GM18867 (cell line): Measurements from ENCODE around the gene CAPN2.

Experiments
- ATAC-seq: cut with Tn5 transposase; IDR thresholded peaks from one replicate; pipeline ENCODE4 v1.9.1; 2021; ENCODE audit warnings: mild to moderate bottlenecking, moderate library complexity; ENCODE audit not compliant: unreplicated experiment

Gene CAPN2

DNA sequence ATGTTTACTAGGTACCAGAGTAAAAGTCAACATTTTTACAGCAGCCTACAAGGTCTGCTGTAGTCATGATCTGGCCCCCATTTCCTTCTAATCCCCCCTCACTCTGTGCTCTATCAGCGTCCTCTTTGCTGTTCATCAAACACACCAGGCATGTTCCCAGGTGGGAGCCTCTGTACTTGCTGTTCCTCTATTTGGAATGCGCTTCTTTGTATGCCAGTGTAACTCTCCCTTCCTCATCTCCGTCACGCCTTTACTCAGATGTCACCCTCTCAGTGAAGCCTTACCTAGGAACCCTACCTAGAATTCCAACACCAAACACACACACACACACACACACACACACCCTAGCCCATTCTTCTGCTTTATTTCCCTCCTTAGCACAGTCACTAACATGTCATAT, 112.4 kb downstream of the CAPN2 start:
- no peak for ATAC-seq
